HEK293 (cell line): ENCODE results near the gene MATN4.

ENCODE experiments used
- KLF1 ChIP-seq: fragments of 450-650 bp; formaldehyde crosslinking; IDR thresholded peaks from 2 replicates; pipeline ENCODE4 v1.5.1; 2016; ENCODE audit warnings: missing biosample characterization, missing genetic modification characterization
- KLF17 ChIP-seq: fragments of 450-650 bp; formaldehyde crosslinking; IDR thresholded peaks from 2 replicates; pipeline ENCODE4 v1.5.1; 2016; ENCODE audit warnings: missing biosample characterization, missing genetic modification characterization
- OSR2 ChIP-seq: fragments of 450-650 bp; formaldehyde crosslinking; IDR thresholded peaks from 2 replicates; pipeline ENCODE4 v1.5.1; 2016; ENCODE audit warnings: missing biosample characterization, missing genetic modification characterization
- OVOL3 ChIP-seq: fragments of 450-650 bp; formaldehyde crosslinking; IDR thresholded peaks from 2 replicates; pipeline ENCODE4 v1.5.1; 2016; ENCODE audit warnings: missing biosample characterization, missing genetic modification characterization
- SALL2 ChIP-seq: fragments of 450-650 bp; formaldehyde crosslinking; IDR thresholded peaks from 2 replicates; pipeline ENCODE4 v1.5.0; 2017; ENCODE audit warnings: missing biosample characterization, mild to moderate bottlenecking, missing genetic modification characterization, borderline replicate concordance
- SCRT1 ChIP-seq: fragments of 450-650 bp; formaldehyde crosslinking; IDR thresholded peaks from 2 replicates; pipeline ENCODE4 v1.5.1; 2016; ENCODE audit warnings: missing biosample characterization, missing genetic modification characterization, borderline replicate concordance
- SCRT2 ChIP-seq: fragments of 450-650 bp; formaldehyde crosslinking; IDR thresholded peaks from 2 replicates; pipeline ENCODE4 v1.5.1; 2016; ENCODE audit warnings: missing biosample characterization, missing genetic modification characterization
- ZBTB21 ChIP-seq: fragments of 450-650 bp; formaldehyde crosslinking; IDR thresholded peaks from 2 replicates; pipeline ENCODE4 v1.5.1; 2017; ENCODE audit warnings: missing biosample characterization, missing genetic modification characterization
- ZBTB7A ChIP-seq: fragments of 450-650 bp; formaldehyde crosslinking; IDR thresholded peaks from 2 replicates; pipeline ENCODE4 v1.5.1; 2016; ENCODE audit warnings: low read depth, missing biosample characterization, missing genetic modification characterization
- ZNF10 ChIP-seq: fragments of 450-650 bp; formaldehyde crosslinking; IDR thresholded peaks from 2 replicates; pipeline ENCODE4 v1.5.1; 2017; ENCODE audit warnings: missing biosample characterization, missing genetic modification characterization
- ZNF132 ChIP-seq: fragments of 450-650 bp; formaldehyde crosslinking; IDR thresholded peaks from 2 replicates; pipeline ENCODE4 v1.5.1; 2017; ENCODE audit warnings: missing biosample characterization, missing genetic modification characterization, borderline replicate concordance
- ZNF146 ChIP-seq: fragments of 450-650 bp; formaldehyde crosslinking; IDR thresholded peaks from 2 replicates; pipeline ENCODE4 v1.5.1; 2016; ENCODE audit warnings: missing biosample characterization, missing genetic modification characterization
- ZNF184 ChIP-seq: fragments of 450-650 bp; IDR thresholded peaks from 2 replicates; pipeline ENCODE4 v1.5.1; 2018; ENCODE audit warnings: missing biosample characterization, mild to moderate bottlenecking, missing genetic modification characterization
- ZNF26 ChIP-seq: fragments of 450-650 bp; formaldehyde crosslinking; IDR thresholded peaks from 2 replicates; pipeline ENCODE4 v1.5.1; 2016; ENCODE audit warnings: missing biosample characterization, missing genetic modification characterization
- ZNF292 ChIP-seq: fragments of 450-650 bp; formaldehyde crosslinking; IDR thresholded peaks from 2 replicates; pipeline ENCODE4 v1.5.1; 2016; ENCODE audit warnings: low read depth, missing biosample characterization, missing genetic modification characterization, borderline replicate concordance
- ZNF311 ChIP-seq: fragments of 450-650 bp; formaldehyde crosslinking; IDR thresholded peaks from 2 replicates; pipeline ENCODE4 v1.5.1; 2017; ENCODE audit warnings: missing biosample characterization, missing genetic modification characterization, borderline replicate concordance
- ZNF341 ChIP-seq: fragments of 450-650 bp; formaldehyde crosslinking; IDR thresholded peaks from 2 replicates; pipeline ENCODE4; 2016; ENCODE audit warnings: low read depth, missing biosample characterization, missing genetic modification characterization
- ZNF350 ChIP-seq: fragments of 450-650 bp; formaldehyde crosslinking; IDR thresholded peaks from 2 replicates; pipeline ENCODE4 v1.5.0; 2017; ENCODE audit warnings: missing biosample characterization, mild to moderate bottlenecking, missing genetic modification characterization
- ZNF391 ChIP-seq: fragments of 450-650 bp; formaldehyde crosslinking; IDR thresholded peaks from 2 replicates; pipeline ENCODE4 v1.5.1; 2016; ENCODE audit warnings: low read depth, missing biosample characterization, missing genetic modification characterization, borderline replicate concordance
- ZNF423 ChIP-seq: fragments of 450-650 bp; formaldehyde crosslinking; IDR thresholded peaks from 2 replicates; pipeline ENCODE4 v1.5.1; 2016; ENCODE audit warnings: missing biosample characterization, missing genetic modification characterization
- ZNF433 ChIP-seq: fragments of 450-650 bp; formaldehyde crosslinking; IDR thresholded peaks from 2 replicates; pipeline ENCODE4 v1.5.1; 2016; ENCODE audit warnings: missing biosample characterization, missing genetic modification characterization, low read depth
- ZNF488 ChIP-seq: fragments of 450-650 bp; formaldehyde crosslinking; IDR thresholded peaks from 2 replicates; pipeline ENCODE4 v1.5.1; 2016; ENCODE audit warnings: missing biosample characterization, missing genetic modification characterization
- ZNF510 ChIP-seq: fragments of 450-650 bp; formaldehyde crosslinking; IDR thresholded peaks from 2 replicates; pipeline ENCODE4 v1.5.1; 2018; ENCODE audit warnings: mild to moderate bottlenecking, missing genetic modification characterization, missing biosample characterization; ENCODE audit not compliant: insufficient replicate concordance
- ZNF513 ChIP-seq: fragments of 450-650 bp; IDR thresholded peaks from 2 replicates; pipeline ENCODE4 v1.5.1; 2018; ENCODE audit warnings: missing biosample characterization, missing genetic modification characterization
- ZNF549 ChIP-seq: fragments of 450-650 bp; IDR thresholded peaks from 2 replicates; pipeline ENCODE4 v1.5.1; 2018; ENCODE audit warnings: missing biosample characterization, missing genetic modification characterization, mild to moderate bottlenecking, inconsistent platforms, moderate library complexity
- ZNF571 ChIP-seq: fragments of 450-650 bp; formaldehyde crosslinking; IDR thresholded peaks from 2 replicates; pipeline ENCODE4 v1.5.0; 2017; ENCODE audit warnings: missing biosample characterization, missing genetic modification characterization
- ZNF629 ChIP-seq: fragments of 450-650 bp; formaldehyde crosslinking; IDR thresholded peaks from 2 replicates; pipeline ENCODE4 v1.5.1; 2017; ENCODE audit warnings: missing biosample characterization, missing genetic modification characterization
- ZNF658 ChIP-seq: fragments of 450-650 bp; formaldehyde crosslinking; IDR thresholded peaks from 2 replicates; pipeline ENCODE4; 2016; ENCODE audit warnings: missing biosample characterization, missing genetic modification characterization
- ZNF660 ChIP-seq: fragments of 450-650 bp; IDR thresholded peaks from 2 replicates; pipeline ENCODE4 v1.5.1; 2018; ENCODE audit warnings: missing biosample characterization, mild to moderate bottlenecking, missing genetic modification characterization
- ZNF677 ChIP-seq: fragments of 450-650 bp; IDR thresholded peaks from 2 replicates; pipeline ENCODE4 v1.5.0; 2018; ENCODE audit warnings: missing biosample characterization, mild to moderate bottlenecking, missing genetic modification characterization, moderate library complexity
- TF ChIP-seq, protein P1 (sequence below): fragments of 450-650 bp; formaldehyde crosslinking; IDR thresholded peaks from 2 replicates; pipeline ENCODE4 v1.5.1; 2017; ENCODE audit warnings: missing biosample characterization, missing genetic modification characterization
- TF ChIP-seq, protein P2 (sequence below): fragments of 450-650 bp; formaldehyde crosslinking; IDR thresholded peaks from 2 replicates; pipeline ENCODE4 v1.5.1; 2016; ENCODE audit warnings: missing biosample characterization, missing genetic modification characterization

MATN4 gene

GRCh38 chr20:45341939-45342854 is 34.1 kb upstream of the MATN4 start (continued):
- TF ChIP-seq ZNF488 (tag by site-specific recombination) (no peak), ZNF433 (tag by site-specific recombination) (no peak), ZNF184 (no peak), ZNF311 (tag by site-specific recombination) (no peak), SALL2 (tag by site-specific recombination) (no peak), ZNF513 (tag by site-specific recombination) (no peak), ZNF571 (no peak), ZNF341 (tag by site-specific recombination) (peak; percentile 18; the same call in 1 of the 2 replicates), ZBTB7A (tag by site-specific recombination) (no peak), ZNF510 (tag by site-specific recombination) (no peak), KLF1 (tag by site-specific recombination) (0 out of 2 replicates have a peak, but pooled peaks have one; percentile 10), ZNF292 (tag by site-specific recombination) (no peak), ZNF146 (tag by site-specific recombination) (peak; percentile 91), OVOL3 (tag by site-specific recombination) (no peak), ZBTB21 (tag by site-specific recombination) (no peak), SCRT1 (tag by site-specific recombination) (no peak), ZNF391 (no peak), SCRT2 (no peak), ZNF629 (peak; percentile 45; the same call in 1 of the 2 replicates), ZNF660 (tag by site-specific recombination) (no peak), OSR2 (tag by site-specific recombination) (peak; percentile 61; the same call in 1 of the 2 replicates), KLF17 (tag by site-specific recombination) (no peak; the same call in 1 of the 2 replicates), ZNF658 (tag by site-specific recombination) (no peak), ZNF132 (no peak), ZNF423 (no peak), ZNF26 (tag by site-specific recombination) (no peak), ZNF350 (no peak), ZNF10 (no peak), ZNF549 (tag by site-specific recombination) (no peak), ZNF677 (no peak)
- TF ChIP-seq, protein P1, sequence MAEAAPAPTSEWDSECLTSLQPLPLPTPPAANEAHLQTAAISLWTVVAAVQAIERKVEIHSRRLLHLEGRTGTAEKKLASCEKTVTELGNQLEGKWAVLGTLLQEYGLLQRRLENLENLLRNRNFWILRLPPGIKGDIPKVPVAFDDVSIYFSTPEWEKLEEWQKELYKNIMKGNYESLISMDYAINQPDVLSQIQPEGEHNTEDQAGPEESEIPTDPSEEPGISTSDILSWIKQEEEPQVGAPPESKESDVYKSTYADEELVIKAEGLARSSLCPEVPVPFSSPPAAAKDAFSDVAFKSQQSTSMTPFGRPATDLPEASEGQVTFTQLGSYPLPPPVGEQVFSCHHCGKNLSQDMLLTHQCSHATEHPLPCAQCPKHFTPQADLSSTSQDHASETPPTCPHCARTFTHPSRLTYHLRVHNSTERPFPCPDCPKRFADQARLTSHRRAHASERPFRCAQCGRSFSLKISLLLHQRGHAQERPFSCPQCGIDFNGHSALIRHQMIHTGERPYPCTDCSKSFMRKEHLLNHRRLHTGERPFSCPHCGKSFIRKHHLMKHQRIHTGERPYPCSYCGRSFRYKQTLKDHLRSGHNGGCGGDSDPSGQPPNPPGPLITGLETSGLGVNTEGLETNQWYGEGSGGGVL (tag by site-specific recombination) = peak; percentile 74
- TF ChIP-seq, protein P2, sequence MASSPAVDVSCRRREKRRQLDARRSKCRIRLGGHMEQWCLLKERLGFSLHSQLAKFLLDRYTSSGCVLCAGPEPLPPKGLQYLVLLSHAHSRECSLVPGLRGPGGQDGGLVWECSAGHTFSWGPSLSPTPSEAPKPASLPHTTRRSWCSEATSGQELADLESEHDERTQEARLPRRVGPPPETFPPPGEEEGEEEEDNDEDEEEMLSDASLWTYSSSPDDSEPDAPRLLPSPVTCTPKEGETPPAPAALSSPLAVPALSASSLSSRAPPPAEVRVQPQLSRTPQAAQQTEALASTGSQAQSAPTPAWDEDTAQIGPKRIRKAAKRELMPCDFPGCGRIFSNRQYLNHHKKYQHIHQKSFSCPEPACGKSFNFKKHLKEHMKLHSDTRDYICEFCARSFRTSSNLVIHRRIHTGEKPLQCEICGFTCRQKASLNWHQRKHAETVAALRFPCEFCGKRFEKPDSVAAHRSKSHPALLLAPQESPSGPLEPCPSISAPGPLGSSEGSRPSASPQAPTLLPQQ (tag by site-specific recombination) = peak; percentile 38; the same call in 1 of the 2 replicates
